ENCODE measurements around the gene SERBP1.

The SERBP1 gene

GRCh38 chr1:67359592-67359991 is 70.6 kb downstream of the SERBP1 start:
- no peak for DNase-seq

All from NCI-H524 (cell line).